ENCODE results near the gene PRDM16.

GRCh38 chr1:3237994-3238702 lies 169.1 kb downstream of the PRDM16 start:
- TF ChIP-seq CTCF (IDR thresholded peaks at IDR 0.05; ENCODE audit: low read length) (no peak), EZH2 (optimal IDR thresholded peaks at IDR 0.05; ENCODE audit: low read depth, low read length) (no peak)
